HepG2 (cell line): Measurements from ENCODE around the gene P4HB. TPM values are rescaled to one million over a fixed set of nuclear protein-coding genes. Genes with fewer than 3 reads are reported as not detected.

Experiments used
- polyA plus RNA-seq, 8 experiments: library from polyadenylated mRNA; depleted of rRNA in 3 of 8; stranded (reverse) in 7 of 8; unstranded in 1 of 8; fragments of >200 nt; fragmentation: Illumina TruSeq in 4 of 8; extraction: Trizol in 4 of 8; gene quantifications; 2 replicates each; pipeline versions ENCODE4 v1.2.1 to v1.2.3, GENCODE V29; 2011 to 2016; ENCODE audit warnings: low read depth in 4 of 8, missing spikeins in 1 of 8, mixed read lengths in 1 of 8; ENCODE audit not compliant: insufficient read depth in 1 of 8
- total RNA-seq, 5 experiments: library from RNA; depleted of rRNA; stranded (reverse); fragments of >200 nt; fragmentation: Illumina TruSeq; extraction: Trizol; gene quantifications; 2 replicates each; pipeline ENCODE4 v1.2.3, GENCODE V29; 2016; ENCODE audit warnings: low read depth in 1 of 5

Gene P4HB
- total and polyA plus RNA-seq, 2 of the 13 experiments (the other 11 are each of a cell fraction or from before 2014, with no cell fraction given) = 185 to 782 TPM

Other genes starting within 250 kb of the P4HB start
Only the 30 nearest of the 31 such genes appear.
- 57.0 and 64.7 TPM in 2 replicates for gene NPLOC4, start 223.4 kb downstream of the P4HB start, total RNA-seq (2016; rRNA removed; fragmentation: Illumina TruSeq; extraction: Trizol)
- gene NPLOC4, start 223.4 kb downstream of the P4HB start, polyA plus RNA-seq (2011; rRNA removed) = 95.3 and 97.0 TPM in 2 replicates
- gene TSPAN10, start 223.3 kb downstream of the P4HB start, total RNA-seq (2016; rRNA removed; fragmentation: Illumina TruSeq; extraction: Trizol) = 0.27 and 0.75 TPM in 2 replicates
- 0.54 and 0.67 TPM in 2 replicates for gene TSPAN10, start 223.3 kb downstream of the P4HB start, polyA plus RNA-seq (2011; rRNA removed)
- gene PDE6G, start 204.0 kb downstream of the P4HB start, total RNA-seq (2016; rRNA removed; fragmentation: Illumina TruSeq; extraction: Trizol) = 1.0 and 1.4 TPM in 2 replicates
- 4.9 and 6.7 TPM in 2 replicates for gene PDE6G, start 204.0 kb downstream of the P4HB start, polyA plus RNA-seq (2011; rRNA removed)
- 34.9 and 37.5 TPM in 2 replicates for gene OXLD1, start 193.9 kb downstream of the P4HB start, total RNA-seq (2016; rRNA removed; fragmentation: Illumina TruSeq; extraction: Trizol)
- gene OXLD1, start 193.9 kb downstream of the P4HB start, polyA plus RNA-seq (2011; rRNA removed) = 27.1 and 40.3 TPM in 2 replicates
- 34.4 and 39.1 TPM in 2 replicates for gene CCDC137, start 193.8 kb downstream of the P4HB start, total RNA-seq (2016; rRNA removed; fragmentation: Illumina TruSeq; extraction: Trizol)
- 14.6 and 14.7 TPM in 2 replicates for gene CCDC137, start 193.8 kb downstream of the P4HB start, polyA plus RNA-seq (2011; rRNA removed)
- gene ARL16, start 176.7 kb downstream of the P4HB start, total RNA-seq (2016; rRNA removed; fragmentation: Illumina TruSeq; extraction: Trizol) = 18.8 and 20.8 TPM in 2 replicates
- 30.8 and 32.1 TPM in 2 replicates for gene ARL16, start 176.7 kb downstream of the P4HB start, polyA plus RNA-seq (2011; rRNA removed)
- 54.1 and 73.3 TPM in 2 replicates for gene HGS, start 176.5 kb downstream of the P4HB start, total RNA-seq (2016; rRNA removed; fragmentation: Illumina TruSeq; extraction: Trizol)
- gene HGS, start 176.5 kb downstream of the P4HB start, polyA plus RNA-seq (2011; rRNA removed) = 78.1 and 85.3 TPM in 2 replicates
- gene MRPL12, start 157.2 kb downstream of the P4HB start, total RNA-seq (2016; rRNA removed; fragmentation: Illumina TruSeq; extraction: Trizol) = 39.1 and 72.5 TPM in 2 replicates
- 94.1 and 112 TPM in 2 replicates for gene MRPL12, start 157.2 kb downstream of the P4HB start, polyA plus RNA-seq (2011; rRNA removed)
- 111 and 140 TPM in 2 replicates for gene SLC25A10, start 148.3 kb downstream of the P4HB start, total RNA-seq (2016; rRNA removed; fragmentation: Illumina TruSeq; extraction: Trizol)
- gene SLC25A10, start 148.3 kb downstream of the P4HB start, polyA plus RNA-seq (2011; rRNA removed) = 46.5 and 59.7 TPM in 2 replicates
- gene GCGR, start 56.4 kb downstream of the P4HB start, total RNA-seq (2016; rRNA removed; fragmentation: Illumina TruSeq; extraction: Trizol) = 0.13 TPM in 1 of 2 replicates, not detected in the other
- gene GCGR, start 56.4 kb downstream of the P4HB start, polyA plus RNA-seq (2011; rRNA removed) = 0.04 and 0.27 TPM in 2 replicates
- 76.1 and 84.9 TPM in 2 replicates for gene MCRIP1, start 27.2 kb downstream of the P4HB start, total RNA-seq (2016; rRNA removed; fragmentation: Illumina TruSeq; extraction: Trizol)
- gene MCRIP1, start 27.2 kb downstream of the P4HB start, polyA plus RNA-seq (2011; rRNA removed) = 79.7 and 113 TPM in 2 replicates
- 0.69 and 1.00 TPM in 2 replicates for gene PPP1R27, start 25.5 kb downstream of the P4HB start, total RNA-seq (2016; rRNA removed; fragmentation: Illumina TruSeq; extraction: Trizol)
- gene PPP1R27, start 25.5 kb downstream of the P4HB start, polyA plus RNA-seq (2011; rRNA removed) = 0.17 and 0.33 TPM in 2 replicates
- gene ARHGDIA, start 10.8 kb upstream of the P4HB start, total RNA-seq (2016; rRNA removed; fragmentation: Illumina TruSeq; extraction: Trizol) = 64.0 and 120 TPM in 2 replicates
- gene ARHGDIA, start 10.8 kb upstream of the P4HB start, polyA plus RNA-seq (2011; rRNA removed) = 40.0 and 52.1 TPM in 2 replicates
- gene ALYREF, start 31.1 kb upstream of the P4HB start, total RNA-seq (2016; rRNA removed; fragmentation: Illumina TruSeq; extraction: Trizol) = 264 and 269 TPM in 2 replicates
- 58.4 and 59.8 TPM in 2 replicates for gene ALYREF, start 31.1 kb upstream of the P4HB start, polyA plus RNA-seq (2011; rRNA removed)
- gene ANAPC11, start 31.2 kb upstream of the P4HB start, total RNA-seq (2016; rRNA removed; fragmentation: Illumina TruSeq; extraction: Trizol) = 114 and 127 TPM in 2 replicates
- 235 and 250 TPM in 2 replicates for gene ANAPC11, start 31.2 kb upstream of the P4HB start, polyA plus RNA-seq (2011; rRNA removed)
- gene NPB, start 41.7 kb upstream of the P4HB start, total RNA-seq (2016; rRNA removed; fragmentation: Illumina TruSeq; extraction: Trizol) = 0.56 and 0.93 TPM in 2 replicates
- 0.11 and 0.22 TPM in 2 replicates for gene NPB, start 41.7 kb upstream of the P4HB start, polyA plus RNA-seq (2011; rRNA removed)
- gene PCYT2, start 50.9 kb upstream of the P4HB start, total RNA-seq (2016; rRNA removed; fragmentation: Illumina TruSeq; extraction: Trizol) = 240 and 297 TPM in 2 replicates
- 147 and 222 TPM in 2 replicates for gene PCYT2, start 50.9 kb upstream of the P4HB start, polyA plus RNA-seq (2011; rRNA removed)
- gene SIRT7, start 57.6 kb upstream of the P4HB start, total RNA-seq (2016; rRNA removed; fragmentation: Illumina TruSeq; extraction: Trizol) = 14.5 and 24.8 TPM in 2 replicates
- 8.3 and 10.9 TPM in 2 replicates for gene SIRT7, start 57.6 kb upstream of the P4HB start, polyA plus RNA-seq (2011; rRNA removed)
- gene MAFG, start 67.2 kb upstream of the P4HB start, total RNA-seq (2016; rRNA removed; fragmentation: Illumina TruSeq; extraction: Trizol) = 12.4 and 14.5 TPM in 2 replicates
- 20.0 TPM in 2 replicates for gene MAFG, start 67.2 kb upstream of the P4HB start, polyA plus RNA-seq (2011; rRNA removed)
- 323 and 338 TPM in 2 replicates for gene PYCR1, start 76.8 kb upstream of the P4HB start, total RNA-seq (2016; rRNA removed; fragmentation: Illumina TruSeq; extraction: Trizol)
- gene PYCR1, start 76.8 kb upstream of the P4HB start, polyA plus RNA-seq (2011; rRNA removed) = 338 and 382 TPM in 2 replicates
- not detected in 2 replicates for gene MYADML2, start 86.7 kb upstream of the P4HB start, total RNA-seq (2016; rRNA removed; fragmentation: Illumina TruSeq; extraction: Trizol)
- not detected in 2 replicates for gene MYADML2, start 86.7 kb upstream of the P4HB start, polyA plus RNA-seq (2011; rRNA removed)
- 67.7 and 160 TPM in 2 replicates for gene NOTUM, start 100.7 kb upstream of the P4HB start, total RNA-seq (2016; rRNA removed; fragmentation: Illumina TruSeq; extraction: Trizol)
- 150 and 181 TPM in 2 replicates for gene NOTUM, start 100.7 kb upstream of the P4HB start, polyA plus RNA-seq (2011; rRNA removed)
- gene ASPSCR1, start 117.1 kb upstream of the P4HB start, total RNA-seq (2016; rRNA removed; fragmentation: Illumina TruSeq; extraction: Trizol) = 221 and 314 TPM in 2 replicates
- gene ASPSCR1, start 117.1 kb upstream of the P4HB start, polyA plus RNA-seq (2011; rRNA removed) = 257 and 274 TPM in 2 replicates
- gene CENPX, start 162.3 kb upstream of the P4HB start, total RNA-seq (2016; rRNA removed; fragmentation: Illumina TruSeq; extraction: Trizol) = 166 and 170 TPM in 2 replicates
- gene CENPX, start 162.3 kb upstream of the P4HB start, polyA plus RNA-seq (2011; rRNA removed) = 92.7 and 96.7 TPM in 2 replicates
- 21.4 and 48.1 TPM in 2 replicates for gene LRRC45, start 162.8 kb upstream of the P4HB start, total RNA-seq (2016; rRNA removed; fragmentation: Illumina TruSeq; extraction: Trizol)
- 11.6 and 14.1 TPM in 2 replicates for gene LRRC45, start 162.8 kb upstream of the P4HB start, polyA plus RNA-seq (2011; rRNA removed)
- gene RAC3, start 171.1 kb upstream of the P4HB start, total RNA-seq (2016; rRNA removed; fragmentation: Illumina TruSeq; extraction: Trizol) = 4.0 and 10.5 TPM in 2 replicates
- 21.3 and 24.1 TPM in 2 replicates for gene RAC3, start 171.1 kb upstream of the P4HB start, polyA plus RNA-seq (2011; rRNA removed)
- 286 and 311 TPM in 2 replicates for gene DCXR, start 177.2 kb upstream of the P4HB start, total RNA-seq (2016; rRNA removed; fragmentation: Illumina TruSeq; extraction: Trizol)
- 287 and 290 TPM in 2 replicates for gene DCXR, start 177.2 kb upstream of the P4HB start, polyA plus RNA-seq (2011; rRNA removed)
- gene RFNG, start 191.3 kb upstream of the P4HB start, total RNA-seq (2016; rRNA removed; fragmentation: Illumina TruSeq; extraction: Trizol) = 27.8 and 64.0 TPM in 2 replicates
- gene RFNG, start 191.3 kb upstream of the P4HB start, polyA plus RNA-seq (2011; rRNA removed) = 61.4 and 90.6 TPM in 2 replicates
- 106 and 124 TPM in 2 replicates for gene GPS1, start 191.4 kb upstream of the P4HB start, total RNA-seq (2016; rRNA removed; fragmentation: Illumina TruSeq; extraction: Trizol)
- 128 and 161 TPM in 2 replicates for gene GPS1, start 191.4 kb upstream of the P4HB start, polyA plus RNA-seq (2011; rRNA removed)
- gene DUS1L, start 205.3 kb upstream of the P4HB start, total RNA-seq (2016; rRNA removed; fragmentation: Illumina TruSeq; extraction: Trizol) = 67.9 and 109 TPM in 2 replicates
- gene DUS1L, start 205.3 kb upstream of the P4HB start, polyA plus RNA-seq (2011; rRNA removed) = 81.0 and 108 TPM in 2 replicates